Small intestine (tissue), 7 donors: ENCODE data around the gene VRK3. TPM values are rescaled to one million over a fixed set of nuclear protein-coding genes. Genes with fewer than 3 reads are reported as not detected.

Source experiments
- DNase-seq, 2 donors: peaks; one replicate each; pipeline versions ENCODE4 v3.0.0 to v3.0.0-alpha.2; 2013
- FAIRE-seq: peaks from 2 replicates; lab custom pipeline; 2012; peaks lifted over from hg19 to GRCh38; lab: Jason Lieb, UNC
- H3K27ac ChIP-seq, 3 donors: one replicate each; pipeline ENCODE4 v1.5.1; 2013; ENCODE audit warnings: low read length in 2 of 3, mild to moderate bottlenecking in 2 of 3, control low read depth in 1 of 3, inconsistent platforms in 1 of 3, low read depth in 1 of 3, moderate library complexity in 1 of 3
- H3K27me3 ChIP-seq, 3 donors: one replicate each; pipeline ENCODE4 v1.6.1; 2013; ENCODE audit warnings: low read length in 3 of 3, inconsistent platforms in 1 of 3; ENCODE audit not compliant: control insufficient read depth in 3 of 3, insufficient read depth in 3 of 3
- H3K36me3 ChIP-seq, 3 donors: one replicate each; pipeline ENCODE4 v1.6.1; 2013; ENCODE audit warnings: low read length in 3 of 3, inconsistent platforms in 1 of 3, low read depth in 1 of 3, mild to moderate bottlenecking in 1 of 3, moderate library complexity in 1 of 3; ENCODE audit not compliant: control insufficient read depth in 3 of 3, insufficient read depth in 2 of 3
- H3K4me1 ChIP-seq, 3 donors: one replicate each; pipeline ENCODE4 v1.6.1; 2013; ENCODE audit warnings: low read length in 2 of 3, inconsistent platforms in 1 of 3, low read depth in 1 of 3, mild to moderate bottlenecking in 1 of 3, moderate library complexity in 1 of 3; ENCODE audit not compliant: control insufficient read depth in 3 of 3, insufficient read depth in 2 of 3
- H3K4me3 ChIP-seq, 3 donors: one replicate each; pipeline ENCODE4 v1.5.1; 2013; ENCODE audit warnings: low read length in 3 of 3, control low read depth in 1 of 3, inconsistent platforms in 1 of 3, low read depth in 1 of 3, mild to moderate bottlenecking in 1 of 3, moderate library complexity in 1 of 3
- H3K9me3 ChIP-seq, 2 donors: one replicate each; pipeline ENCODE4 v1.6.1; 2013; ENCODE audit warnings: low read depth in 1 of 2, low read length in 1 of 2; ENCODE audit not compliant: control insufficient read depth in 2 of 2, insufficient read depth in 1 of 2
- WGBS, 3 donors: extraction: QIAGEN DNeasy Blood & Tissue Kit; methylation state at CpG; one replicate each; pipeline ENCODE4 v1.1.7; 2013; 5-methylcytosine and 5-hydroxymethylcytosine counted together
- polyA plus RNA-seq, 4 donors: library from polyadenylated mRNA; stranded (reverse) in 3 of 4; unstranded in 1 of 4; fragments of 200-250 nt in 3 of 4; fragments of 120-200 nt in 1 of 4; gene quantifications; one replicate each; pipeline versions ENCODE4 v1.2.1 to v1.2.3, GENCODE V29; 2013
- donor health status: healthy with polysubstance abuse.
- donor health status: control.
- donor health status: control.
- donor health status: Bipolar disorder and iron deficiency.
- donor health status: healthy.

The VRK3 gene
- polyA plus RNA-seq, 4 donors = 39.8 to 63.3 (median 48.9) TPM

- FAIRE-seq = no peak
- 4 to 7% (median 6%) methylated on average over 39 to 43 of the region's 43 CpGs for WGBS, 3 donors
- Histone ChIP-seq H3K4me3 (peak overlapping the region; percentile 77 to 96 (median 94)), H3K27me3 (no peaks in the 10 kb centered on the region), H3K9me3 (no peaks in the 10 kb centered on the region), H3K4me1 (peaks cover 0 to 15% (median 8%) of the 10 kb centered on the region in 3 donors), H3K36me3 (peaks cover 1 to 45% (median 8%) of the 10 kb centered on the region in 3 donors), H3K27ac (peak overlapping the region; percentile 87 to 95 (median 88))
- DNase-seq = peak; percentile 91 to 96
Measured at GRCh38 chr19:49929611-49930482, 95.3 kb downstream of the VRK3 start.

- H3K36me3 ChIP-seq = peaks cover 1 to 52% (median 8%) of the 10 kb centered on the region in 3 donors
- peak within 1 kb of the TSS; percentile 87 to 95 (median 88) for H3K27ac ChIP-seq
- FAIRE-seq (no peak), DNase-seq (peak; percentile 89 to 95)
- H3K4me1 ChIP-seq = peaks cover 0 to 15% (median 8%) of the 10 kb centered on the region in 3 donors
- WGBS, 3 donors = 0 to 1% (median 0%) methylated on average over 32 to 48 of the region's 48 CpGs
- no peaks in the 10 kb centered on the region for H3K27me3 ChIP-seq
- H3K9me3 ChIP-seq = no peaks in the 10 kb centered on the region
- peak within 1 kb of the TSS; percentile 77 to 96 (median 94) for H3K4me3 ChIP-seq
Measured at GRCh38 chr19:49929121-49929610, 96.0 kb downstream of the VRK3 start, which contains the start of the genes ATF5 and NUP62. Gene ATF5 (plus strand): TSS chr19:49929205. CDS start chr19:49930851, 1,646 bp downstream. Gene NUP62 (minus strand): TSS chr19:49929504. CDS start chr19:49909807, 19,697 bp downstream.

- H3K4me3 ChIP-seq = peak overlapping the region in 1 of 3 donors; percentile 0
- H3K27me3 ChIP-seq = no peaks in the 10 kb centered on the region
- peaks cover 0 to 15% (median 8%) of the 10 kb centered on the region in 3 donors for H3K4me1 ChIP-seq
- H3K9me3 ChIP-seq = no peaks in the 10 kb centered on the region
- peaks cover 1 to 58% (median 7%) of the 10 kb centered on the region in 3 donors for H3K36me3 ChIP-seq
- no peak for FAIRE-seq
- no peak for DNase-seq
- 78 to 83% (median 83%) methylated on average over 14 of the region's 14 CpGs for WGBS, 3 donors
- H3K27ac ChIP-seq = no peak overlapping the region
Measured at GRCh38 chr19:49927526-49928264, 97.5 kb downstream of the VRK3 start.

- Histone ChIP-seq H3K9me3 (no peaks in the 10 kb centered on the region), H3K4me1 (peaks cover 0 to 15% (median 8%) of the 10 kb centered on the region in 3 donors), H3K36me3 (peaks cover 1 to 68% (median 5%) of the 10 kb centered on the region in 3 donors), H3K27ac (no peak overlapping the region), H3K27me3 (no peaks in the 10 kb centered on the region), H3K4me3 (no peak overlapping the region)
- FAIRE-seq (no peak), DNase-seq (no peak)
- 88 to 91% (median 90%) methylated on average over 9 to 10 of the region's 10 CpGs for WGBS, 3 donors
Measured at GRCh38 chr19:49926515-49926914, 98.7 kb downstream of the VRK3 start.

Other genes with a start within 250 kb of the VRK3 start
- 10 to 100 TPM in 2 of 4 donors, 1 to 10 TPM in 2; 4.1 to 21.0 (median 10.0) TPM for gene FUZ, start 212.1 kb downstream of the VRK3 start, polyA plus RNA-seq
- 10 to 100 TPM; 26.7 to 58.7 (median 41.2) TPM for gene MED25, start 207.1 kb downstream of the VRK3 start, polyA plus RNA-seq
- 100 to 1,000 TPM in 2 of 4 donors, 10 to 100 TPM in 2; 71.4 to 137 (median 88.0) TPM for gene PTOV1, start 174.2 kb downstream of the VRK3 start, polyA plus RNA-seq
- 10 to 100 TPM; 45.9 to 57.0 (median 49.7) TPM for gene PNKP, start 157.8 kb downstream of the VRK3 start, polyA plus RNA-seq
- gene AKT1S1, start 148.0 kb downstream of the VRK3 start, polyA plus RNA-seq = 10 to 100 TPM; 30.6 to 54.9 (median 37.5) TPM
- gene TBC1D17, start 147.7 kb downstream of the VRK3 start, polyA plus RNA-seq = 10 to 100 TPM; 23.6 to 52.6 (median 36.4) TPM
- gene IL4I1, start 128.5 kb downstream of the VRK3 start, polyA plus RNA-seq = 1 to 10 TPM in 3 of 4 donors, not detected in 1; 1.0 to 3.8 (median 1.3) TPM
- gene ATF5, start 96.2 kb downstream of the VRK3 start, polyA plus RNA-seq = 10 to 100 TPM; 40.2 to 51.7 (median 46.6) TPM
- 10 to 100 TPM; 20.5 to 44.0 (median 27.9) TPM for gene NUP62, start 95.9 kb downstream of the VRK3 start, polyA plus RNA-seq
- gene SIGLEC11, start 64.2 kb downstream of the VRK3 start, polyA plus RNA-seq = 10 to 100 TPM in 1 of 4 donors, 1 to 10 TPM in 1, under 1 TPM in 2; 0.45 to 37.2 (median 0.80) TPM
- gene ZNF473, start 633 bp upstream of the VRK3 start, polyA plus RNA-seq = 1 to 10 TPM; 1.6 to 7.2 (median 2.3) TPM
- under 1 TPM in 1 of 4 donors, not detected in 3; 0.09 TPM for gene IZUMO2, start 137.9 kb upstream of the VRK3 start, polyA plus RNA-seq
- gene MYH14, start 178.2 kb upstream of the VRK3 start, polyA plus RNA-seq = 100 to 1,000 TPM; 202 to 392 (median 242) TPM